SK-N-SH treated with all-trans-retinoic acid at 6 μM for 48 hours (cell line): ENCODE data around the gene ATPAF2.

Experiments used
- ATAC-seq: fragments of 200-7000 bp; cut with Tn5 transposase; 3 replicates; pipeline ENCODE4 v1.9.1; 2020; ENCODE audit warnings: mild to moderate bottlenecking, moderate library complexity
- ARNTL ChIP-seq: fragments of 450-650 bp; formaldehyde crosslinking; IDR thresholded peaks from 2 replicates; pipeline ENCODE4 v1.5.0; 2020; ENCODE audit warnings: low read depth, mild to moderate bottlenecking, moderate library complexity, borderline replicate concordance
- BACH2 ChIP-seq: fragments of 250-450 bp; sonication (Bioruptor Pico); IDR thresholded peaks from 2 replicates; pipeline ENCODE4 v1.9.0; 2021; ENCODE audit warnings: mild to moderate bottlenecking, borderline replicate concordance
- CREB5 ChIP-seq: fragments of 250-450 bp; sonication (Bioruptor Pico); IDR thresholded peaks from 2 replicates; pipeline ENCODE4 v1.5.1; 2020; ENCODE audit warnings: low read depth, mild to moderate bottlenecking, moderate library complexity
- CSDC2 ChIP-seq: fragments of 250-450 bp; sonication (Bioruptor Pico); IDR thresholded peaks from 2 replicates; pipeline ENCODE4 v1.5.0; 2020; ENCODE audit warnings: mild to moderate bottlenecking, moderate library complexity
- CSRNP3 ChIP-seq: fragments of 250-450 bp; sonication (Bioruptor Pico); IDR thresholded peaks from 2 replicates; pipeline ENCODE4 v1.5.1; 2021; ENCODE audit warnings: mild to moderate bottlenecking, moderate library complexity
- ESRRG ChIP-seq: fragments of 250-450 bp; sonication (Bioruptor Pico); IDR thresholded peaks from 2 replicates; pipeline ENCODE4 v1.6.1; 2021; ENCODE audit warnings: mild to moderate bottlenecking
- GLIS3 ChIP-seq: fragments of 250-450 bp; sonication (Bioruptor Pico); IDR thresholded peaks from 2 replicates; pipeline ENCODE4 v1.5.0; 2020; ENCODE audit warnings: mild to moderate bottlenecking, moderate library complexity
- ISL1 ChIP-seq: fragments of 250-450 bp; sonication (Bioruptor Pico); IDR thresholded peaks from 2 replicates; pipeline ENCODE4 v2.1.2; 2022; ENCODE audit warnings: mild to moderate bottlenecking, moderate library complexity
- OSR1 ChIP-seq: fragments of 250-450 bp; sonication (Bioruptor Pico); IDR thresholded peaks from 2 replicates; pipeline ENCODE4 v1.8.0; 2022; ENCODE audit warnings: moderate library complexity, mild to moderate bottlenecking, inconsistent platforms
- PATZ1 ChIP-seq: fragments of 250-450 bp; sonication (Bioruptor Pico); IDR thresholded peaks from 2 replicates; pipeline ENCODE4 v1.8.0; 2020; ENCODE audit warnings: mild to moderate bottlenecking, moderate library complexity, borderline replicate concordance
- POU6F1 ChIP-seq: fragments of 250-450 bp; sonication (Bioruptor Pico); IDR thresholded peaks from 2 replicates; pipeline ENCODE4 v1.8.0; 2021; ENCODE audit warnings: low read depth, mild to moderate bottlenecking, moderate library complexity, borderline replicate concordance
- PPARA ChIP-seq: fragments of 250-450 bp; sonication (Bioruptor Pico); IDR thresholded peaks from 2 replicates; pipeline ENCODE4 v1.5.0; 2020; ENCODE audit warnings: mild to moderate bottlenecking, borderline replicate concordance
- RARB ChIP-seq: fragments of 250-450 bp; sonication (Bioruptor Pico); IDR thresholded peaks from 2 replicates; pipeline ENCODE4 v1.8.0; 2021; ENCODE audit warnings: mild to moderate bottlenecking, moderate library complexity
- TCF4 ChIP-seq: fragments of 250-450 bp; sonication (Bioruptor Pico); IDR thresholded peaks from 2 replicates; pipeline ENCODE4 v1.8.0; 2021; ENCODE audit warnings: mild to moderate bottlenecking, moderate library complexity, borderline replicate concordance
- TOX ChIP-seq: fragments of 250-450 bp; sonication (Bioruptor Pico); IDR thresholded peaks from 2 replicates; pipeline ENCODE4 v1.8.0; 2021; ENCODE audit warnings: mild to moderate bottlenecking, moderate library complexity, borderline replicate concordance
- TSHZ2 ChIP-seq: fragments of 250-450 bp; sonication (Bioruptor Pico); IDR thresholded peaks from 2 replicates; pipeline ENCODE4 v1.5.0; 2020; ENCODE audit warnings: mild to moderate bottlenecking, moderate library complexity
- ZC3H10 ChIP-seq: fragments of 250-450 bp; sonication (Bioruptor Pico); IDR thresholded peaks from 2 replicates; pipeline ENCODE4 v1.5.1; 2021; ENCODE audit warnings: mild to moderate bottlenecking, moderate library complexity
- ZFP3 ChIP-seq: fragments of 250-450 bp; sonication (Bioruptor Pico); IDR thresholded peaks from 2 replicates; pipeline ENCODE4 v1.5.0; 2020; ENCODE audit warnings: mild to moderate bottlenecking, moderate library complexity
- ZFP30 ChIP-seq: fragments of 450-650 bp; formaldehyde crosslinking; IDR thresholded peaks from 2 replicates; pipeline ENCODE4 v1.5.0; 2022; ENCODE audit warnings: mild to moderate bottlenecking, moderate library complexity
- ZNF565 ChIP-seq: fragments of 450-650 bp; formaldehyde crosslinking; conservative IDR thresholded peaks from 2 replicates; pipeline ENCODE4 v1.5.0; 2020; ENCODE audit warnings: low read depth, mild to moderate bottlenecking, moderate library complexity
- ZNF70 ChIP-seq: fragments of 450-650 bp; formaldehyde crosslinking; IDR thresholded peaks from 2 replicates; pipeline ENCODE4 v1.5.0; 2020; ENCODE audit warnings: mild to moderate bottlenecking, moderate library complexity
- ZNF8 ChIP-seq: fragments of 450-650 bp; formaldehyde crosslinking; IDR thresholded peaks from 2 replicates; pipeline ENCODE4 v1.5.0; 2020; ENCODE audit warnings: mild to moderate bottlenecking, moderate library complexity

The ATPAF2 gene

GRCh38 chr17:18071751-18072150 is 32.8 kb upstream of the ATPAF2 start:
- ATAC-seq: no peak
- no peak for TF ChIP-seq TOX (CRISPR knock-in tag)
- TF ChIP-seq CSDC2: no peak
- no peak for TF ChIP-seq CSRNP3 (CRISPR knock-in tag)
- no peak for TF ChIP-seq RARB
- no peak for TF ChIP-seq TCF4
- TF ChIP-seq ZFP3: no peak
- no peak for TF ChIP-seq GLIS3
- no peak for TF ChIP-seq ZNF70 (CRISPR knock-in tag)
- TF ChIP-seq ESRRG (CRISPR knock-in tag): no peak
- no peak for TF ChIP-seq PATZ1
- no peak for TF ChIP-seq ZNF565 (CRISPR knock-in tag)
- TF ChIP-seq ZFP30 (CRISPR knock-in tag): no peak
- TF ChIP-seq ZC3H10 (CRISPR knock-in tag): no peak
- TF ChIP-seq ISL1: no peak
- no peak for TF ChIP-seq ARNTL (CRISPR knock-in tag)
- TF ChIP-seq CREB5 (CRISPR knock-in tag): no peak
- TF ChIP-seq TSHZ2 (CRISPR knock-in tag): no peak
- no peak for TF ChIP-seq PPARA (CRISPR knock-in tag)
- no peak for TF ChIP-seq BACH2 (CRISPR knock-in tag)

GRCh38 chr17:18070861-18071340 is 31.9 kb upstream of the ATPAF2 start:
- ATAC-seq: peak; percentile 66
- no peak for TF ChIP-seq OSR1
- no peak for TF ChIP-seq ZFP30 (CRISPR knock-in tag)
- TF ChIP-seq ZNF70 (CRISPR knock-in tag): no peak
- no peak for TF ChIP-seq ZNF8 (CRISPR knock-in tag)
- TF ChIP-seq ARNTL (CRISPR knock-in tag): no peak
- TF ChIP-seq CSRNP3 (CRISPR knock-in tag): no peak
- no peak for TF ChIP-seq PPARA (CRISPR knock-in tag)
- TF ChIP-seq TOX (CRISPR knock-in tag): no peak
- TF ChIP-seq ZC3H10 (CRISPR knock-in tag): no peak
- TF ChIP-seq POU6F1 (CRISPR knock-in tag): no peak
- TF ChIP-seq RARB: no peak
- no peak for TF ChIP-seq ZNF565 (CRISPR knock-in tag)
- TF ChIP-seq, all 23 proteins: peak for 0
